Loucy (cell line): ENCODE measurements around the gene KDM3A.

Source experiments
- H2AFZ ChIP-seq: fragments of 200-600 bp; sonication (generic); 2 replicates; pipeline ENCODE4 v1.6.0; 2016; ENCODE audit warnings: antibody characterized with exemption, mild to moderate bottlenecking, low read length, moderate library complexity
- H3F3A ChIP-seq: fragments of 200-600 bp; 2 replicates; pipeline ENCODE4 v1.6.0; 2016; ENCODE audit warnings: antibody characterized with exemption, low read depth, mild to moderate bottlenecking
- H3K27me3 ChIP-seq: fragments of 200-600 bp; sonication (generic); 2 replicates; pipeline ENCODE4 v1.6.1; 2014; ENCODE audit warnings: low read length, mild to moderate bottlenecking; ENCODE audit not compliant: insufficient read depth, poor library complexity, severe bottlenecking
- H3K36me3 ChIP-seq: fragments of 200-600 bp; sonication (generic); 2 replicates; pipeline ENCODE4 v1.6.1; 2016; ENCODE audit warnings: low read length; ENCODE audit not compliant: insufficient read depth
- H3K4me1 ChIP-seq: fragments of 200-600 bp; sonication (generic); 2 replicates; pipeline ENCODE4 v1.5.1; 2014; ENCODE audit warnings: low read length, mild to moderate bottlenecking; ENCODE audit not compliant: insufficient read depth, poor library complexity, severe bottlenecking
- H3K4me2 ChIP-seq: fragments of 200-600 bp; sonication (generic); 2 replicates; pipeline ENCODE4 v1.6.0; 2014; ENCODE audit warnings: antibody characterized with exemption, low read length, low read depth, mild to moderate bottlenecking; ENCODE audit not compliant: poor library complexity, severe bottlenecking
- H3K4me3 ChIP-seq: fragments of 200-600 bp; sonication (generic); 2 replicates; pipeline ENCODE4 v1.5.1; 2014; ENCODE audit warnings: low read length, mild to moderate bottlenecking, mixed read lengths; ENCODE audit not compliant: poor library complexity, severe bottlenecking
- H3K79me2 ChIP-seq: fragments of 200-600 bp; sonication (generic); 2 replicates; pipeline ENCODE4 v1.6.1; 2014; ENCODE audit warnings: low read length; ENCODE audit not compliant: insufficient read depth
- H3K9ac ChIP-seq: fragments of 200-600 bp; sonication (generic); 2 replicates; pipeline ENCODE4 v1.6.0; 2014; ENCODE audit warnings: mild to moderate bottlenecking, low read depth, low read length, moderate library complexity; ENCODE audit not compliant: poor library complexity, severe bottlenecking
- H3K9me2 ChIP-seq: fragments of 200-600 bp; sonication (generic); replicated peaks from 2 replicates; pipeline ENCODE4 v1.6.1; 2016; ENCODE audit warnings: low read depth, low read length, mixed read lengths
- H3K9me3 ChIP-seq: fragments of 200-600 bp; sonication (generic); 2 replicates; pipeline ENCODE4 v1.6.1; 2014; ENCODE audit warnings: mild to moderate bottlenecking, antibody characterized with exemption, low read length, low read depth; ENCODE audit not compliant: insufficient read depth
- H4K20me1 ChIP-seq: fragments of 200-600 bp; sonication (generic); 2 replicates; pipeline ENCODE4 v1.6.0; 2014; ENCODE audit warnings: antibody characterized with exemption, low read length, mild to moderate bottlenecking; ENCODE audit not compliant: insufficient read depth, poor library complexity, severe bottlenecking
- CTCF ChIP-seq: fragments of 200-600 bp; sonication (generic); conservative IDR thresholded peaks from 2 replicates; pipeline ENCODE4 v1.5.1; 2014; ENCODE audit warnings: mild to moderate bottlenecking, antibody characterized with exemption, low read length
- EZH2phosphoT487 ChIP-seq: fragments of 200-600 bp; IDR thresholded peaks from 2 replicates; pipeline ENCODE4 v1.6.1; 2018; ENCODE audit warnings: antibody characterized with exemption, mild to moderate bottlenecking, moderate library complexity, borderline replicate concordance

KDM3A gene

GRCh38 chr2:86485802-86486201, 44.6 kb downstream of the KDM3A start:
- peaks cover 100% of the 10 kb centered on the region for H3K36me3 ChIP-seq
- H3K27me3 ChIP-seq: no peaks in the 10 kb centered on the region
- H3K9me3 ChIP-seq: no peaks in the 10 kb centered on the region
- H3K4me1 ChIP-seq: no peaks in the 10 kb centered on the region
- H3K4me2 ChIP-seq: no peak overlapping the region
- no peak overlapping the region for H3K9ac ChIP-seq
- H3K9me2 ChIP-seq: no peaks in the 10 kb centered on the region
- H3K79me2 ChIP-seq: no peaks in the 10 kb centered on the region
- H4K20me1 ChIP-seq: no peaks in the 10 kb centered on the region
- TF ChIP-seq EZH2phosphoT487 (no peak), CTCF (no peak)
- H3K4me3 ChIP-seq: no peak overlapping the region
- H3F3A ChIP-seq: no peaks in the 10 kb centered on the region
- H2AFZ ChIP-seq: no peak overlapping the region

GRCh38 chr2:86487062-86487461, 45.9 kb downstream of the KDM3A start:
- H2AFZ ChIP-seq: no peak overlapping the region
- H3K79me2 ChIP-seq: no peaks in the 10 kb centered on the region
- H3F3A ChIP-seq: no peaks in the 10 kb centered on the region
- no peaks in the 10 kb centered on the region for H3K4me1 ChIP-seq
- no peaks in the 10 kb centered on the region for H3K9me3 ChIP-seq
- H3K4me2 ChIP-seq: no peak overlapping the region
- no peaks in the 10 kb centered on the region for H4K20me1 ChIP-seq
- H3K9ac ChIP-seq: no peak overlapping the region
- H3K4me3 ChIP-seq: no peak overlapping the region
- H3K36me3 ChIP-seq: peaks cover 100% of the 10 kb centered on the region
- no peaks in the 10 kb centered on the region for H3K9me2 ChIP-seq
- no peaks in the 10 kb centered on the region for H3K27me3 ChIP-seq
- TF ChIP-seq EZH2phosphoT487: no peak
- peak; percentile 26; the same call in 1 of the 2 replicates for TF ChIP-seq CTCF

- Histone ChIP-seq H3K27me3 (no peaks in the 10 kb centered on the region), H4K20me1 (no peaks in the 10 kb centered on the region), H3K9ac (no peak overlapping the region), H3K9me2 (no peaks in the 10 kb centered on the region), H3K4me2 (no peak overlapping the region), H3K79me2 (no peaks in the 10 kb centered on the region), H3K4me3 (no peak overlapping the region), H3K36me3 (peaks cover 100% of the 10 kb centered on the region), H3K9me3 (no peaks in the 10 kb centered on the region), H3F3A (no peaks in the 10 kb centered on the region), H2AFZ (no peak overlapping the region), H3K4me1 (no peaks in the 10 kb centered on the region)
- no peak for TF ChIP-seq EZH2phosphoT487
- TF ChIP-seq CTCF: no peak
Observed at GRCh38 chr2:86488561-86489250, 47.5 kb downstream of the KDM3A start.
